Nephron (organoid): ENCODE measurements around the gene CCL5.

Experiments
- H3K27ac Mint-ChIP-seq, 3 experiments: 2 replicates each; pipeline ENCODE4 v1.8.0; 2020; ENCODE audit warnings: mixed read lengths in 3 of 3, mild to moderate bottlenecking in 2 of 3, moderate library complexity in 1 of 3
- H3K27me3 Mint-ChIP-seq: 2 replicates; pipeline ENCODE4 v1.8.0; 2021; ENCODE audit warnings: low read depth, mild to moderate bottlenecking, moderate library complexity, mixed read lengths
- H3K36me3 Mint-ChIP-seq: 2 replicates; pipeline ENCODE4 v1.8.0; 2020; ENCODE audit warnings: low read depth, mixed read lengths
- H3K4me1 Mint-ChIP-seq: 2 replicates; pipeline ENCODE4 v1.8.0; 2020; ENCODE audit warnings: mixed read lengths
- H3K4me3 Mint-ChIP-seq, 3 experiments: 2 replicates each; pipeline ENCODE4 v1.8.0; 2020; ENCODE audit warnings: mild to moderate bottlenecking in 3 of 3, mixed read lengths in 3 of 3, moderate library complexity in 2 of 3
- H3K9me3 Mint-ChIP-seq: 2 replicates; pipeline ENCODE4 v1.8.0; 2020; ENCODE audit warnings: mixed read lengths
- CTCF ChIP-seq, 3 experiments: fragments of 200-600 bp; sonication (generic); IDR thresholded peaks; one replicate each; pipeline ENCODE4 v1.5.0; 2021; ENCODE audit warnings: antibody characterized with exemption in 3 of 3; ENCODE audit not compliant: unreplicated experiment in 3 of 3

Gene CCL5

GRCh38 chr17:35879773-35880654 lies at the start of gene CCL5:
CCL5 (minus strand) TSS chr17:35880360.
- Mint-ChIP-seq H3K9me3 (no peaks in the 10 kb centered on the region), H3K27ac (no peak within 1 kb of the TSS), H3K4me3 (no peak within 1 kb of the TSS), H3K27me3 (no peaks in the 10 kb centered on the region), H3K36me3 (no peaks in the 10 kb centered on the region), H3K4me1 (no peaks in the 10 kb centered on the region)
- no peak for TF ChIP-seq CTCF (IDR thresholded peaks at IDR 0.05; ENCODE audit: unreplicated experiment in 3 of 3)

GRCh38 chr17:35927714-35928113 lies 47.6 kb upstream of the CCL5 start:
- H3K9me3 Mint-ChIP-seq: no peaks in the 10 kb centered on the region
- H3K27me3 Mint-ChIP-seq: peaks cover 3% of the 10 kb centered on the region
- no peak overlapping the region for H3K27ac Mint-ChIP-seq
- H3K4me3 Mint-ChIP-seq: peak overlapping the region in 1 of 3 experiments; percentile 27
- H3K4me1 Mint-ChIP-seq: peaks cover 28% of the 10 kb centered on the region
- no peaks in the 10 kb centered on the region for H3K36me3 Mint-ChIP-seq
- no peak for TF ChIP-seq CTCF (IDR thresholded peaks at IDR 0.05; ENCODE audit: unreplicated experiment in 3 of 3)

GRCh38 chr17:35923609-35924114 lies 43.5 kb upstream of the CCL5 start:
- no peaks in the 10 kb centered on the region for H3K36me3 Mint-ChIP-seq
- no peak for TF ChIP-seq CTCF (IDR thresholded peaks at IDR 0.05; ENCODE audit: unreplicated experiment in 3 of 3)
- peaks cover 5% of the 10 kb centered on the region for H3K4me1 Mint-ChIP-seq
- no peak overlapping the region for H3K4me3 Mint-ChIP-seq
- H3K9me3 Mint-ChIP-seq: peaks cover 3% of the 10 kb centered on the region
- H3K27me3 Mint-ChIP-seq: no peaks in the 10 kb centered on the region
- no peak overlapping the region for H3K27ac Mint-ChIP-seq

GRCh38 chr17:35920229-35920628 lies 40.1 kb upstream of the CCL5 start:
- TF ChIP-seq CTCF (IDR thresholded peaks at IDR 0.05; ENCODE audit: unreplicated experiment in 3 of 3): no peak
- Mint-ChIP-seq H3K27me3 (peaks cover 6% of the 10 kb centered on the region), H3K27ac (no peak overlapping the region), H3K36me3 (peaks cover 3% of the 10 kb centered on the region), H3K4me1 (peaks cover 11% of the 10 kb centered on the region), H3K9me3 (peaks cover 3% of the 10 kb centered on the region), H3K4me3 (no peak overlapping the region)

- H3K36me3 Mint-ChIP-seq: peaks cover 3% of the 10 kb centered on the region
- TF ChIP-seq CTCF (IDR thresholded peaks at IDR 0.05; ENCODE audit: unreplicated experiment in 3 of 3): no peak
- H3K27ac Mint-ChIP-seq: no peak overlapping the region
- peaks cover 11% of the 10 kb centered on the region for H3K4me1 Mint-ChIP-seq
- H3K9me3 Mint-ChIP-seq: peaks cover 6% of the 10 kb centered on the region
- H3K27me3 Mint-ChIP-seq: peaks cover 6% of the 10 kb centered on the region
- no peak overlapping the region for H3K4me3 Mint-ChIP-seq
Measured at GRCh38 chr17:35918665-35919064, 38.5 kb upstream of the CCL5 start.
